ENCODE results near the gene MSH6.

- TF ChIP-seq, protein P1, sequence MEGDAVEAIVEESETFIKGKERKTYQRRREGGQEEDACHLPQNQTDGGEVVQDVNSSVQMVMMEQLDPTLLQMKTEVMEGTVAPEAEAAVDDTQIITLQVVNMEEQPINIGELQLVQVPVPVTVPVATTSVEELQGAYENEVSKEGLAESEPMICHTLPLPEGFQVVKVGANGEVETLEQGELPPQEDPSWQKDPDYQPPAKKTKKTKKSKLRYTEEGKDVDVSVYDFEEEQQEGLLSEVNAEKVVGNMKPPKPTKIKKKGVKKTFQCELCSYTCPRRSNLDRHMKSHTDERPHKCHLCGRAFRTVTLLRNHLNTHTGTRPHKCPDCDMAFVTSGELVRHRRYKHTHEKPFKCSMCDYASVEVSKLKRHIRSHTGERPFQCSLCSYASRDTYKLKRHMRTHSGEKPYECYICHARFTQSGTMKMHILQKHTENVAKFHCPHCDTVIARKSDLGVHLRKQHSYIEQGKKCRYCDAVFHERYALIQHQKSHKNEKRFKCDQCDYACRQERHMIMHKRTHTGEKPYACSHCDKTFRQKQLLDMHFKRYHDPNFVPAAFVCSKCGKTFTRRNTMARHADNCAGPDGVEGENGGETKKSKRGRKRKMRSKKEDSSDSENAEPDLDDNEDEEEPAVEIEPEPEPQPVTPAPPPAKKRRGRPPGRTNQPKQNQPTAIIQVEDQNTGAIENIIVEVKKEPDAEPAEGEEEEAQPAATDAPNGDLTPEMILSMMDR (IDR thresholded peaks at IDR 0.05): no peak
- no peak for TF ChIP-seq POLR2A (IDR thresholded peaks at IDR 0.05)
Measured at GRCh38 chr2:47798631-47799030, 15.7 kb downstream of the MSH6 start.
